IMR-90 (cell line): ENCODE results near the gene IFT25. TPM values are rescaled to one million over a fixed set of nuclear protein-coding genes. Genes with fewer than 3 reads are reported as not detected.

Experiments
- ATAC-seq: fragments of 200-7000 bp; cut with Tn5 transposase; 2 replicates; pipeline ENCODE4 v1.9.1; 2020; ENCODE audit warnings: low read depth, mild to moderate bottlenecking, moderate library complexity
- BruUV-seq: library from RNA; stranded (reverse); fragments of 400-500 nt; replicated peaks from 2 replicates; lab custom pipeline; 2021; lab: Mats Ljungman, UMichigan
- CTCF ChIA-PET: fragments of 300-600 bp; formaldehyde crosslinking; extraction: SDS; loops from one replicate; lab custom pipeline; 2021; ENCODE audit warnings: antibody characterized with exemption; lab: Yijun Ruan, JAX
- POLR2A ChIA-PET: fragments of 300-600 bp; sonication (Branson Sonifier 250); formaldehyde crosslinking; loops from one replicate; lab custom pipeline; 2022; ENCODE audit warnings: antibody characterized with exemption; ENCODE audit not compliant: unreplicated experiment; lab: Charles Lee
- DNase-seq: peaks from one replicate; pipeline ENCODE4 v3.0.0; 2013
- H2AFZ ChIP-seq: replicated peaks from 2 replicates; pipeline ENCODE3; 2013; ENCODE audit warnings: low read length, mild to moderate bottlenecking; ENCODE audit not compliant: poor library complexity
- H2AK5ac ChIP-seq: 2 replicates; pipeline ENCODE4 v1.6.1; 2013; ENCODE audit warnings: low read depth, low read length, inconsistent platforms
- H2AK9ac ChIP-seq: replicated peaks from 2 replicates; pipeline ENCODE3; 2013; ENCODE audit warnings: mild to moderate bottlenecking, low read depth, low read length, moderate library complexity; ENCODE audit not compliant: poor library complexity
- H2BK120ac ChIP-seq: 2 replicates; pipeline ENCODE4 v1.6.1; 2013; ENCODE audit warnings: low read depth, low read length, inconsistent platforms
- H2BK15ac ChIP-seq: 3 replicates; pipeline ENCODE4 v1.6.1; 2013; ENCODE audit warnings: low read depth, low read length, inconsistent platforms
- H2BK20ac ChIP-seq: 2 replicates; pipeline ENCODE4 v1.6.1; 2013; ENCODE audit warnings: low read depth, mild to moderate bottlenecking, inconsistent platforms, low read length, moderate library complexity
- H2BK5ac ChIP-seq: 2 replicates; pipeline ENCODE4 v1.6.1; 2013; ENCODE audit warnings: mild to moderate bottlenecking, low read depth, low read length, inconsistent platforms; ENCODE audit not compliant: poor library complexity, severe bottlenecking
- H3K14ac ChIP-seq: replicated peaks from 2 replicates; pipeline ENCODE4 v1.6.1; 2013; ENCODE audit warnings: low read depth, low read length, inconsistent platforms
- H3K18ac ChIP-seq: 2 replicates; pipeline ENCODE4 v1.6.1; 2013; ENCODE audit warnings: low read depth, low read length, control low read depth
- H3K23ac ChIP-seq: 2 replicates; pipeline ENCODE4 v1.6.1; 2013; ENCODE audit warnings: low read depth, low read length, inconsistent platforms
- H3K27ac ChIP-seq: 2 replicates; pipeline ENCODE4 v1.5.1; 2013; ENCODE audit warnings: mild to moderate bottlenecking, control low read depth, low read length; ENCODE audit not compliant: insufficient read depth
- H3K27me3 ChIP-seq: 2 replicates; pipeline ENCODE4 v1.6.1; 2013; ENCODE audit warnings: low read length; ENCODE audit not compliant: control insufficient read depth, insufficient read depth
- H3K36me3 ChIP-seq: 2 replicates; pipeline ENCODE4 v1.6.1; 2013; ENCODE audit warnings: low read length, mixed read lengths; ENCODE audit not compliant: control insufficient read depth, insufficient read depth
- H3K4ac ChIP-seq: 2 replicates; pipeline ENCODE4 v1.6.1; 2013; ENCODE audit warnings: low read depth, low read length, inconsistent platforms
- H3K4me1 ChIP-seq: 2 replicates; pipeline ENCODE4 v1.6.1; 2013; ENCODE audit warnings: low read length, mixed read lengths; ENCODE audit not compliant: control insufficient read depth, insufficient read depth
- H3K4me2 ChIP-seq: 2 replicates; pipeline ENCODE4 v1.6.1; 2013; ENCODE audit warnings: low read depth, mild to moderate bottlenecking, control low read depth, low read length, moderate library complexity
- H3K4me3 ChIP-seq: 2 replicates; pipeline ENCODE4 v1.5.1; 2013; ENCODE audit warnings: low read depth, mild to moderate bottlenecking, control low read depth, low read length, moderate library complexity; ENCODE audit not compliant: insufficient read depth
- H3K56ac ChIP-seq: 2 replicates; pipeline ENCODE4 v1.6.1; 2013; ENCODE audit warnings: low read length, inconsistent platforms; ENCODE audit not compliant: insufficient read depth; ENCODE audit errors: extremely low read depth
- H3K79me1 ChIP-seq, 2 experiments: 2 replicates each; pipeline ENCODE4 v1.6.1; 2013; ENCODE audit warnings: low read length in 2 of 2, inconsistent platforms in 1 of 2, low read depth in 1 of 2
- H3K9ac ChIP-seq: 2 replicates; pipeline ENCODE4 v1.6.1; 2013; ENCODE audit warnings: low read depth, low read length, control low read depth
- H3K9me1 ChIP-seq: 2 replicates; pipeline ENCODE4 v1.6.1; 2013; ENCODE audit warnings: low read length, inconsistent platforms; ENCODE audit not compliant: insufficient read depth
- H3K9me3 ChIP-seq: 2 replicates; pipeline ENCODE4 v1.6.1; 2013; ENCODE audit warnings: low read length; ENCODE audit not compliant: control insufficient read depth, insufficient read depth
- H4K20me1 ChIP-seq: 2 replicates; pipeline ENCODE4 v1.6.1; 2013; ENCODE audit warnings: low read length, inconsistent platforms; ENCODE audit not compliant: insufficient read depth
- H4K5ac ChIP-seq: 2 replicates; pipeline ENCODE4 v1.6.1; 2013; ENCODE audit warnings: mild to moderate bottlenecking, low read depth, low read length, control low read depth
- H4K8ac ChIP-seq, 2 experiments: 2 replicates each; pipeline ENCODE4 v1.6.1; 2013; ENCODE audit warnings: low read depth in 2 of 2, low read length in 2 of 2, control low read depth in 1 of 2, inconsistent platforms in 1 of 2
- H4K91ac ChIP-seq: 2 replicates; pipeline ENCODE4 v1.6.1; 2013; ENCODE audit warnings: low read depth, low read length, inconsistent platforms; ENCODE audit not compliant: insufficient read depth
- CHD1 ChIP-seq: IDR thresholded peaks from 2 replicates; pipeline ENCODE4 v1.6.1; 2012; ENCODE audit warnings: low read depth, low read length, improper control_type of control experiment
- FOS ChIP-seq: fragments of 150-350 bp; IDR thresholded peaks from 2 replicates; pipeline ENCODE4 v1.6.1; 2016; ENCODE audit warnings: low read depth, low read length
- MAFK ChIP-seq: IDR thresholded peaks from 2 replicates; pipeline ENCODE4 v1.6.1; 2012; ENCODE audit warnings: low read depth, low read length, improper control_type of control experiment
- MAZ ChIP-seq: IDR thresholded peaks from 2 replicates; pipeline ENCODE4 v1.6.1; 2012; ENCODE audit warnings: low read depth, mild to moderate bottlenecking, low read length, improper control_type of control experiment, moderate library complexity, borderline replicate concordance
- NFE2L2 ChIP-seq: fragments of 150-350 bp; IDR thresholded peaks from 2 replicates; pipeline ENCODE4 v1.6.1; 2016; ENCODE audit warnings: low read depth, mild to moderate bottlenecking, low read length
- POLR2A ChIP-seq: IDR thresholded peaks from 2 replicates; pipeline ENCODE4 v1.6.1; 2012; ENCODE audit warnings: mild to moderate bottlenecking, low read depth, low read length
- RAD21 ChIP-seq: IDR thresholded peaks from 2 replicates; pipeline ENCODE4 v1.6.1; 2012; ENCODE audit warnings: low read length, improper control_type of control experiment
- RCOR1 ChIP-seq: IDR thresholded peaks from 2 replicates; pipeline ENCODE4 v1.6.1; 2012; ENCODE audit warnings: mild to moderate bottlenecking, low read length, improper control_type of control experiment; ENCODE audit not compliant: insufficient replicate concordance
- SMC3 ChIP-seq: fragments of 150-350 bp; IDR thresholded peaks from 2 replicates; pipeline ENCODE4 v1.6.1; 2016; ENCODE audit warnings: low read depth, mild to moderate bottlenecking, antibody characterized with exemption, low read length, moderate library complexity
- USF2 ChIP-seq: fragments of 150-350 bp; IDR thresholded peaks from 2 replicates; pipeline ENCODE4 v1.6.1; 2017; ENCODE audit warnings: mild to moderate bottlenecking, antibody characterized with exemption, low read length, low read depth
- WGBS, 2 experiments: methylation state at CpG; one replicate each; pipeline versions ENCODE4 v1.1.5 to v1.1.7; 2013; ENCODE audit warnings: missing lambda C conversion rate in 2 of 2; ENCODE audit not compliant: insufficient read length in 1 of 2; ENCODE audit errors: extremely low coverage in 2 of 2; 5-methylcytosine and 5-hydroxymethylcytosine counted together
- dilution Hi-C: fragments of 300-500 bp; cut with HindIII; formaldehyde crosslinking; loops from one replicate; pipeline ENCODE4 v1.14.3; 2018; ENCODE audit warnings: low sequenced_read_pairs; ENCODE audit not compliant: unreplicated experiment
- in situ Hi-C: fragments of 300-500 bp; cut with MboI; formaldehyde crosslinking; loops from 3 replicates; pipeline ENCODE4 v1.14.3; 2019; ENCODE audit warnings: low sequenced_read_pairs, inconsistent platforms, mixed read lengths
- intact Hi-C: fragments of 100-400 bp; cut with micrococcal nuclease; formaldehyde crosslinking; loops from 2 replicates; pipeline ENCODE4 v1.10.0; 2022
- polyA plus RNA-seq, 3 experiments: library from polyadenylated mRNA; depleted of rRNA; stranded (reverse); fragments of >200 nt; gene quantifications; 2 replicates each; pipeline ENCODE4 v1.2.3, GENCODE V29; 2012; ENCODE audit warnings: low replicate concordance in 1 of 3
- total RNA-seq: library from RNA; depleted of rRNA; stranded (reverse); fragments of >200 nt; gene quantifications from 2 replicates; pipeline ENCODE4 v1.2.3, GENCODE V29; 2012
- TF ChIP-seq, protein P1 (sequence below): conservative IDR thresholded peaks from 2 replicates; pipeline ENCODE4 v1.5.1; 2012; ENCODE audit warnings: mild to moderate bottlenecking, low read depth, low read length, improper control_type of control experiment
- TF ChIP-seq, protein P2 (sequence below): fragments of 150-350 bp; IDR thresholded peaks from 2 replicates; pipeline ENCODE4 v1.6.1; 2016; ENCODE audit warnings: low read depth, mild to moderate bottlenecking, low read length, moderate library complexity, borderline replicate concordance

Gene IFT25
- total and polyA plus RNA-seq, 2 of the 4 experiments (the other 2 are of a cell fraction), result 9.1 to 38.0 TPM

DNA sequence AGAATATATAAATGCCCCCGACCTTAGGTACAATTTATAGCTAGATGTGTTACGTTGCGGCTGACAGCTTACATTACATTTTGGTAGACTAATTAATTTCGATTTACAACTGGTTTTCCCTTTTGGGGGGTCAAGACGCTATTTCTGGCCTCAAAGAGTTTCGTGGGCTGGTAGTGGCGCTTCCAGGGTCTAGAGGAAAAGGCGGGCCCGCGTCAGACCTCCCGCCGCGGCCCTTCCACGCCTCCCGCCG is 391 bp downstream of the IFT25 start:
- H3K18ac ChIP-seq, result peak overlapping the region; percentile 76; the same call in 1 of the 2 replicates
- peak overlapping the region; percentile 79 for H3K4ac ChIP-seq
- H4K20me1 ChIP-seq, result peaks cover 26% of the 10 kb centered on the region; the same call in 1 of the 2 replicates
- H3K36me3 ChIP-seq, result no peaks in the 10 kb centered on the region
- H3K4me3 ChIP-seq, result peak overlapping the region; percentile 98
- no peak for DNase-seq
- WGBS, 2 experiments, result no CpG with 5 or more reads among the region's 16 CpGs
- H3K79me1 ChIP-seq, result peaks cover 43 to 66% of the 10 kb centered on the region in 2 experiments
- dilution Hi-C loops, result no loop called here
- H2BK20ac ChIP-seq, result no peak overlapping the region
- peak overlapping the region; percentile 93; the same call in 1 of the 2 replicates for H3K23ac ChIP-seq
- no peaks in the 10 kb centered on the region for H3K27me3 ChIP-seq
- peak overlapping the region; percentile 5 for H2AK9ac ChIP-seq
- H3K4me1 ChIP-seq, result peaks cover 10% of the 10 kb centered on the region
- H2BK15ac ChIP-seq, result no peak overlapping the region
- intact Hi-C loops, result loop anchor here (5.0 kb wide), 2 partner anchors 83 to 458 kb away; no protein-coding TSS in a partner anchor
- H3K56ac ChIP-seq, result peak overlapping the region; percentile 55
- in situ Hi-C loops, result loop anchor here (5.0 kb wide), 1 partner anchor 63 kb away; no protein-coding TSS in a partner anchor
- H2BK120ac ChIP-seq, result no peak overlapping the region
- peak overlapping the region; percentile 78 for H2BK5ac ChIP-seq
- H3K14ac ChIP-seq, result peak overlapping the region; percentile 67
- CTCF ChIA-PET, result interaction anchor here (0.9 to 2.3 kb wide), 2 partner anchors 66 to 76 kb away, joined by 3 to 7 read pairs; no protein-coding TSS in a partner anchor
- H3K4me2 ChIP-seq, result peak overlapping the region; percentile 91
- H2AFZ ChIP-seq, result peak overlapping the region; percentile 94
- peak overlapping the region; percentile 3; the same call in 1 of the 2 replicates for H2AK5ac ChIP-seq
- POLR2A ChIA-PET, result interaction anchor here (0.7 to 1.2 kb wide), 2 partner anchors 21 to 55 kb away, joined by 3 to 4 read pairs; partner anchors contain the start of gene YIPF1
- TF ChIP-seq, protein P1, sequence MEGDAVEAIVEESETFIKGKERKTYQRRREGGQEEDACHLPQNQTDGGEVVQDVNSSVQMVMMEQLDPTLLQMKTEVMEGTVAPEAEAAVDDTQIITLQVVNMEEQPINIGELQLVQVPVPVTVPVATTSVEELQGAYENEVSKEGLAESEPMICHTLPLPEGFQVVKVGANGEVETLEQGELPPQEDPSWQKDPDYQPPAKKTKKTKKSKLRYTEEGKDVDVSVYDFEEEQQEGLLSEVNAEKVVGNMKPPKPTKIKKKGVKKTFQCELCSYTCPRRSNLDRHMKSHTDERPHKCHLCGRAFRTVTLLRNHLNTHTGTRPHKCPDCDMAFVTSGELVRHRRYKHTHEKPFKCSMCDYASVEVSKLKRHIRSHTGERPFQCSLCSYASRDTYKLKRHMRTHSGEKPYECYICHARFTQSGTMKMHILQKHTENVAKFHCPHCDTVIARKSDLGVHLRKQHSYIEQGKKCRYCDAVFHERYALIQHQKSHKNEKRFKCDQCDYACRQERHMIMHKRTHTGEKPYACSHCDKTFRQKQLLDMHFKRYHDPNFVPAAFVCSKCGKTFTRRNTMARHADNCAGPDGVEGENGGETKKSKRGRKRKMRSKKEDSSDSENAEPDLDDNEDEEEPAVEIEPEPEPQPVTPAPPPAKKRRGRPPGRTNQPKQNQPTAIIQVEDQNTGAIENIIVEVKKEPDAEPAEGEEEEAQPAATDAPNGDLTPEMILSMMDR, result no peak
- TF ChIP-seq, protein P2, sequence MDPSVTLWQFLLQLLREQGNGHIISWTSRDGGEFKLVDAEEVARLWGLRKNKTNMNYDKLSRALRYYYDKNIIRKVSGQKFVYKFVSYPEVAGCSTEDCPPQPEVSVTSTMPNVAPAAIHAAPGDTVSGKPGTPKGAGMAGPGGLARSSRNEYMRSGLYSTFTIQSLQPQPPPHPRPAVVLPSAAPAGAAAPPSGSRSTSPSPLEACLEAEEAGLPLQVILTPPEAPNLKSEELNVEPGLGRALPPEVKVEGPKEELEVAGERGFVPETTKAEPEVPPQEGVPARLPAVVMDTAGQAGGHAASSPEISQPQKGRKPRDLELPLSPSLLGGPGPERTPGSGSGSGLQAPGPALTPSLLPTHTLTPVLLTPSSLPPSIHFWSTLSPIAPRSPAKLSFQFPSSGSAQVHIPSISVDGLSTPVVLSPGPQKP, result no peak
- TF ChIP-seq CHD1 (no peak), SMC3 (no peak), POLR2A (no peak), RAD21 (no peak), USF2 (no peak), NFE2L2 (no peak), MAZ (no peak), RCOR1 (no peak), FOS (no peak), MAFK (no peak)
- peak overlapping the region; percentile 92 for H3K9ac ChIP-seq
- peak; percentile 4 for ATAC-seq
- peak overlapping the region; percentile 60; the same call in 1 of the 2 replicates for H4K91ac ChIP-seq
- H4K5ac ChIP-seq, result peak overlapping the region; percentile 79
- H3K27ac ChIP-seq, result peak overlapping the region; percentile 96
- no TSS peak for BruUV-seq
- H3K9me1 ChIP-seq, result peaks cover 11% of the 10 kb centered on the region
- H4K8ac ChIP-seq, result peak overlapping the region; percentile 34 to 59; a peak in 3 of 4 replicates
- no peaks in the 10 kb centered on the region for H3K9me3 ChIP-seq
